NCI-H345 (cell line): ENCODE results near the gene ZIK1.

Source experiments
- DNase-seq: peaks from one replicate; lab custom pipeline; 2025; lab: John Stamatoyannopoulos, UW

ZIK1 gene

DNA sequence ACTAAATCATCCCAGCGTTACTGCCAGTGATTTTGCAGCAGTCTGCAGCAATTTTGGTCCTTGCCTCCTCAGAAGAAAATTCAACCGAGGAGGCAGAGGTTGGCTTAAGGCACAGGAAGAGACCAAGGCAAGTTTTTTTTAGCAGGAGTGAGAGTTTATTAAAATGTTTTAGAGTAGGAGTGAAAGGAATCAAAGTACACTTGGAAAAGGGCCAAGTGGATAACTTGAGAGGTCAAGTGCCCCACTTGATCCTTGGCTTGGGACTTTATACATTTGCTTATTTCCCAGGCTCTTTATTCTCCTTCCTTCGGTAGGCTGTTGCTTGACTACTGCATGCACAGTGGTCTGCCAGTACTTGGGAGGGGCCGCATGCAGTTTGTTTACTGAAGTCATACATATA is 27.2 kb downstream of the ZIK1 start:
- no peak for DNase-seq

DNA sequence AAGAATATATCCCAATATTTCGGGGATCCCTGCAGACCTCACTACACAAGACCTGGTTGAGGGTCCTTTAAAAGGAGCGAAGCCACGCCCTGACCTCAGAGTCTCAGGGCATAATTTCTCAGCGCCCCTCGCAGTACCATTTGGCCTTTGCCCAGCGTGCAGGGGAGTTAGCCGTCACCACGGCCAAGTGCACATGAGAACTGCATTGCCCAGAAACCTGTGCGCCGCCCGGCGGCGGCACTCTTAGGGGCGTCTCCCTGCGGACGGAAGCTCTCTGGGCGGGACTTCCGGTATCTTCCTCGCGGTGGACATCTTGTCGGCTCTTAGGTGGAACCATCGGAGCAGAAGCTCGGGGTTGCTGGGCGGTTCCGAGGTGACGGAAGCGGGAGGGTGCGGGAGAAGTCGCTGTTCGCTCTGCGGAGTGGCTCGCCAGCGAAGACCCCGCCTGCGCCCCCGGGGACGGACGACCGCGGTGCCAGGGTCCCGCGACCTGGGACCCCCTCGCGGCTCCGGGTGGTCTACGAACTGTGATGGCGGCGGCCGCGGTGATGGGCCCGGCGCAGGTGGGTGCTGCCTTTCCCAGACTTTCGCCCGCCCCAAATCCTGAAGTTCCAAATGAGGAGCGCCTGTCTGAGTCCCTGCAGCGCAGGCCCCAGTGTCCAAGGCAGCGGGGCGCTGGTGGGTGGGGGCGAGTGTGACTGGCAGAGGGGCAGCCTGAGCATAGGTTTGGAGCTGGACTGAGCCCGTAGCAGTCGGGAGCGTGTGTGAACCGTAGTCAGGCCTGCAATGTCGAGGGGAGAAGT is 30.2 kb downstream of the ZIK1 start, which contains the start of gene ZNF134:
TSS of gene ZNF134 (plus strand) at position 302 of the 803 bp plus-strand sequence. CDS start 5,227 bp downstream, outside the sequence.
- DNase-seq = peak; percentile 89

DNA sequence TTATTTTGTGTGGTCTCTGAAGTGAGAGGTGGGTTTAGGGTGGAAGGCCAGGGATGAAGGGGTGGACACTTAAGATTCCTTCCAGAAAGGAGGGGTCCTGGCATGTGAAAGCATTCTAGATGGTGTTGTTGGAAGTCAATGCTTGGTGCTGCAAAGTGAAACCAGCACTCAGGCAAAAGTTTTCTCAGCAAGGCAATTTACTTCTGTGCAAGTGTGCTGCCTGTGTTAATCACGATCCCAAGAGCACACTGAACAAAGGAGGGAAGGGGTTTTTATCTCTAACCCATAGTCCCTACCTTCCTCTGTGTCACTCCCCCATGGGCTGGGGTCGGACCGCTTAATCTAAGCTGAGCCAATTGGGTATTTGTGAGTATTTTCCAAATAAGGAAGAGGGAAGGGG is 31.4 kb downstream of the ZIK1 start:
- no peak for DNase-seq

DNA sequence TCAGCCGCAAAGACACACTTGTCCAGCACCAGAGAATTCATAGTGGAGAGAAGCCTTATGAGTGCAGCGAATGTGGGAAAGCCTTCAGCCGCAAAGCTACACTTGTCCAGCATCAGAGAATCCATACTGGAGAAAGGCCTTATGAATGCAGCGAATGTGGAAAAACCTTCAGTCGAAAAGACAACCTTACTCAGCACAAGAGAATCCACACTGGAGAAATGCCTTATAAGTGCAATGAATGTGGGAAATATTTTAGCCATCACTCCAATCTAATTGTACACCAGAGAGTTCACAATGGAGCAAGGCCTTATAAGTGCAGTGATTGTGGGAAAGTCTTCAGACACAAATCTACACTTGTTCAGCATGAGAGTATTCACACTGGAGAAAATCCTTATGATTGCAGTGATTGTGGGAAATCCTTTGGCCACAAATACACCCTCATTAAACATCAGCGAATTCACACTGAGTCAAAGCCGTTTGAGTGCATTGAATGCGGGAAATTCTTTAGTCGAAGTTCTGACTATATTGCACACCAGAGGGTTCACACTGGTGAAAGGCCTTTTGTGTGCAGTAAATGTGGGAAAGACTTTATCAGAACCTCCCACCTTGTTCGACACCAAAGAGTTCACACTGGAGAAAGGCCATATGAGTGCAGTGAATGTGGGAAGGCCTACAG is 36.9 kb downstream of the ZIK1 start:
- no peak for DNase-seq

DNA sequence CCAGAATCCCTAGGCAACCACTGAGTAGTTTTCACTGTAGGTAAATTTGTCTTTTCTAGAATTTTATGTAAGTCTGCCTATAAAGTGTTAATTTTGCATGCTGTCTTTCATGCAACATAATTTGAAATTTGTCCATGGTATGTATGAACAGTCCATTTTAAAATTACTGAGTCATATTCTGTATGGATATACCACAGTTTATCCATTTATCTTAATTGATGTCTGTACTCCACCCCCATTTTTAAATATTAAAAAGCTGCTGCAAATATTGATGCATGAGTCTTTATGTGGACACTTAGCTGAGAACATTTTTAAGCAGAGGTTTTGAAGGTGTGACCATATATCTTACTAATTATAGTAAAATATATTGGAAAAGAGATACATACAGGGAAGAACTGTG is 39.1 kb downstream of the ZIK1 start:
- no peak for DNase-seq

DNA sequence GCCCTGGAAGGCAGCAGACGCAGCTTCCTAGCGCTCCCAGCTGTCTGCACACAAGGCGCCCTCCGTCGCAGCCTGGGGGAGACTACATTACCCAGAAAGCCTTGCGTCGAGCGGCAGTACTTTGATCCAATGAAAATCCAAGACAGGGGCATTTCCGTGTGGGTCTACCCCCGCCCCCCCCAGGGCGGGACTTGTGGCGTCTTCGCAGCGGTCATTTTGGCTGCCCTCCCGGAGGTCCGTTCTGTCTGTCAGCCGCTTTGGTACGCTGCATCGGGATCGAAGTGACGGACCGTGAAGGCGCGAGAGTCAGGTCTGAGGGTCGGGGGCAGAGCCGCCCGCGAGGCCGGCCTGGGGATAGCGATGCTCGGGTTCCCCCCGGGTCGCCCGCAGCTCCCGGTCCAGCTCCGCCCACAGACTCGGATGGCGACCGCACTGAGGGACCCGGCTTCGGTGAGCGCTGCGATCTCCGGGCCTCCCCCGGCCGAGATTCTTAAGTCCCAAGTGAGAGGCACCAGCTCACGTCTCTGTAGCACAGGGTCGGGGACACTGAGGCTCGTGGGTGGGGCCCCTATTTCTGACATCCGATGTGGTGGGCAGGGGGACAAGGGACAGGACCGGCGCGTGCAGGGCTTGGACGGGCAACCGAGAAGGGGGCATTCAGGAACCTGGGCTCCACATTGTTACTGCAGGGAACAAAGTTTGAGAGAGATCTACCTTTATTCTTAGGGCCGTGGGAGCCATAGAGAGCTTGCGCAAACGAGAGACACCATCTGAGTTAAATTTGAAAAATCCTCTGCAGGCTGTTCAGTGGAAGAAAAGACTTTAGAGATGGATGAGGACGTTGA is 49.3 kb downstream of the ZIK1 start, which contains the start of gene ZNF211:
TSS of gene ZNF211 (plus strand) at position 182 of the 845 bp plus-strand sequence. CDS start at position 361, 179 bp downstream.
- DNase-seq = peak; percentile 89

DNA sequence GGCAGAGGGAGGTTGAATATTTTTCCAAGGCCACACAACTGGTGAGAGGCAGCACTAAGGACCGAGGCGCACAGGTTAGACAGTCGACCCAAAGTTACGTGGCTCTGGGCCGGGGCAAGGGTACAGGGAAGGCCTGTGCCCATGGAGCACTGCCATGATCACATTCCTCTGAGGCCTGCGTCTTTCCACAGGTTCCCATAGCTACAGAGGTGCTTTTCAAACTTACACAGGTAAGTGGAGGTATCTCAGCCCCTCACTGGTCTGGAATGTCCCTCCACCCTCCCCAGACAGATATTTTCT is 49.8 kb downstream of the ZIK1 start:
- no peak for DNase-seq

DNA sequence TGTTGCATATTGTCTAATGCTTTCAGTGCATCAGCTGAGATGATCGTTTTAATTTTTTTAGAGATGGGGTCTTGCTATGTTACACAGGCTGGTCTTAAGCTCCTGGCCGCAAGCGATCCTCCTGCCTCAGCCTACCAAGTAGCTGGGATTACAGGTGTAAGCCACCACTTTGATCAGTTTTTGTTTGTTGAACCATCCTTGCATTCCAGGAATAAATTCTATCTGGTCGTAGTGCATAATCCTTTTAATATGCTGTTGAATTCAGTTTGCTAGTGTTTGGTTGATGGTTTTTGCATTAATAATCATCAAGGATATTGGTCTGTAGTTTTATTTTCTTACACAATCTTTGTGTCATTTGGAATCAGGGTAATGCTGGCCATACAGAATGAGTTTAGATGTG is 53.4 kb downstream of the ZIK1 start:
- DNase-seq = no peak

DNA sequence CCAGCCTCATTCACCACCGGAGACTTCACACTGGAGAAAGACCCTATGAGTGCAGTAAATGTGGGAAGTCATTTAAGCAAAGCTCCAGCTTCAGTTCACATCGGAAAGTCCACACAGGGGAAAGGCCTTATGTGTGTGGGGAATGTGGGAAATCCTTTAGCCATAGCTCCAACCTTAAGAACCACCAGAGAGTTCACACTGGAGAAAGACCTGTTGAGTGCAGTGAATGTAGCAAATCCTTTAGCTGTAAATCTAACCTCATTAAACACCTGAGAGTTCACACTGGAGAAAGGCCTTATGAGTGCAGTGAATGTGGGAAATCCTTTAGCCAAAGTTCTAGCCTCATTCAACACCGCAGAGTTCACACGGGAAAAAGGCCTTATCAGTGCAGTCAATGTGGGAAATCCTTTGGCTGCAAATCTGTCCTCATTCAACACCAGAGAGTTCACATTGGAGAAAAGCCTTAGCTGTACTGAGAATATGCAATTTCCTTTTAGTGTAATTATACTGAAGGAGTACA is 57.8 kb downstream of the ZIK1 start:
- no peak for DNase-seq

DNA sequence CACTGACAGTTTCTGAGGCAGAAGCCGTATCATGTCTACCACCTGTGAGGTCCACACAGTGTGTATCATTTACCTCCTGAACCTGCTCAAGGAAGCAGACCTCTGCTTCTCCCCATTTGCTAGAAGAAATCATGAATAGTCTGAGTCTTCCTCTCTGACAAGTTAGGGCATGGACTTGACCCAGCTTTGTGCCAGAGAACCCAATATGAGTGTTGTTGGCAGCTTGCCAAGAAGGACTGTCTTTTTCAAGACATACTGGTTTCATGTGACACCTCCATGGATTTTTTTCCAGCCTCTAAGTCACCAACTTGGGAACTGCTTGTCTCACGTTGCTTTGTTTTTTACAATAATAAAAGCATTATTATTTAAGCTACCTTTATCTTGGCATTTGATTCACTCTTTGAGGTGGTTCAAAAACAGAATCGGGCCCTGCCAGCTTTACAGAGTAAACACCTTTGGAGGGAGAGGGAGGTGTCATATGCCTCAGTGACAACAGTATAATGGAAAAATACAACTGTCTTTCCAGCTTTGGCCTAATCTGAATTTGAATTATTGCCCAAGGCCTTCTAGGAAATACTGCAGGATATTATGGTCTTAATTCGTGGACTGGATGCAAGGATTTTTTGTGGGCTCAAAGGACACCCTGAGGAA is 58.6 kb downstream of the ZIK1 start:
- no peak for DNase-seq
